HepG2 (cell line): Measurements from ENCODE around the gene USP20. TPM values are rescaled to one million over a fixed set of nuclear protein-coding genes. Genes with fewer than 3 reads are reported as not detected.
A peak's percentile ranks its signal among the peaks of the same experiment; 100 is the strongest.

Experiments
- FOXM1 ChIP-seq: sonication (generic); formaldehyde crosslinking; IDR thresholded peaks from 2 replicates; pipeline ENCODE4 v1.5.0; 2020; ENCODE audit warnings: missing genetic modification reagents
- HNRNPK ChIP-seq: fragments of 200-400 bp; formaldehyde crosslinking; IDR thresholded peaks from 2 replicates; pipeline ENCODE4 v1.6.1; 2018; ENCODE audit warnings: low read length, low read depth, moderate library complexity, mild to moderate bottlenecking; ENCODE audit not compliant: poor library complexity, severe bottlenecking
- HOXD1 ChIP-seq: sonication (generic); formaldehyde crosslinking; IDR thresholded peaks from 2 replicates; pipeline ENCODE4 v1.5.0; 2020; ENCODE audit warnings: missing genetic modification reagents
- KAT7 ChIP-seq: IDR thresholded peaks from 2 replicates; pipeline ENCODE4 v1.6.1; 2018; ENCODE audit warnings: borderline replicate concordance, missing compliant biosample characterization
- MATR3 ChIP-seq: sonication (generic); formaldehyde crosslinking; IDR thresholded peaks from 2 replicates; pipeline ENCODE4 v1.4.0; 2020; ENCODE audit warnings: missing genetic modification reagents
- RFX1 ChIP-seq: fragments of 450-650 bp; IDR thresholded peaks from 2 replicates; pipeline ENCODE4 v1.6.1; 2017
- SYNCRIP ChIP-seq: fragments of 200-400 bp; formaldehyde crosslinking; IDR thresholded peaks from 2 replicates; pipeline ENCODE4 v1.6.1; 2018; ENCODE audit warnings: mild to moderate bottlenecking, low read depth, low read length; ENCODE audit not compliant: insufficient read depth
- ZNF678 ChIP-seq: sonication (generic); formaldehyde crosslinking; IDR thresholded peaks from 2 replicates; pipeline ENCODE4 v1.4.0; 2020; ENCODE audit warnings: mild to moderate bottlenecking, missing genetic modification reagents
- ZNF775 ChIP-seq: sonication (generic); formaldehyde crosslinking; IDR thresholded peaks from 2 replicates; pipeline ENCODE4 v1.4.0; 2020; ENCODE audit warnings: missing genetic modification reagents, mild to moderate bottlenecking, moderate library complexity, borderline replicate concordance
- ZNF839 ChIP-seq: sonication (generic); formaldehyde crosslinking; IDR thresholded peaks from 2 replicates; pipeline ENCODE4 v1.4.0; 2020; ENCODE audit warnings: missing genetic modification reagents, mild to moderate bottlenecking, borderline replicate concordance
- ZNF891 ChIP-seq: sonication (generic); formaldehyde crosslinking; IDR thresholded peaks from 2 replicates; pipeline ENCODE4 v1.5.0; 2020; ENCODE audit warnings: mild to moderate bottlenecking, missing genetic modification reagents
- polyA plus RNA-seq, 8 experiments: library from polyadenylated mRNA; depleted of rRNA in 3 of 8; stranded (reverse) in 7 of 8; unstranded in 1 of 8; fragments of >200 nt; fragmentation: Illumina TruSeq in 4 of 8; extraction: Trizol in 4 of 8; gene quantifications; 2 replicates each; pipeline versions ENCODE4 v1.2.1 to v1.2.3, GENCODE V29; 2011 to 2016; ENCODE audit warnings: low read depth in 4 of 8, missing spikeins in 1 of 8, mixed read lengths in 1 of 8; ENCODE audit not compliant: insufficient read depth in 1 of 8
- total RNA-seq, 5 experiments: library from RNA; depleted of rRNA; stranded (reverse); fragments of >200 nt; fragmentation: Illumina TruSeq; extraction: Trizol; gene quantifications; 2 replicates each; pipeline ENCODE4 v1.2.3, GENCODE V29; 2016; ENCODE audit warnings: low read depth in 1 of 5
- TF ChIP-seq, protein P1 (sequence below): sonication (generic); formaldehyde crosslinking; IDR thresholded peaks from 2 replicates; pipeline ENCODE4 v1.4.0; 2020; ENCODE audit warnings: missing genetic modification reagents
- TF ChIP-seq, protein P2 (sequence below): sonication (generic); formaldehyde crosslinking; IDR thresholded peaks from 2 replicates; pipeline ENCODE4 v1.4.0; 2020; ENCODE audit warnings: mild to moderate bottlenecking, missing genetic modification reagents
- TF ChIP-seq, protein P3 (sequence below): IDR thresholded peaks from 2 replicates; pipeline ENCODE4 v1.6.1; 2016; ENCODE audit warnings: control low read depth
- TF ChIP-seq, protein P4 (sequence below): sonication (generic); formaldehyde crosslinking; IDR thresholded peaks from 2 replicates; pipeline ENCODE4 v1.5.0; 2020; ENCODE audit warnings: missing genetic modification reagents
- TF ChIP-seq, protein P5 (sequence below): sonication (generic); formaldehyde crosslinking; IDR thresholded peaks from 2 replicates; pipeline ENCODE4 v1.5.0; 2020; ENCODE audit warnings: missing genetic modification reagents
- TF ChIP-seq, protein P6 (sequence below): sonication (generic); formaldehyde crosslinking; IDR thresholded peaks from 2 replicates; pipeline ENCODE4 v1.5.1; 2020; ENCODE audit warnings: missing genetic modification reagents, mild to moderate bottlenecking, borderline replicate concordance

Gene USP20
- total and polyA plus RNA-seq, 2 of the 13 experiments (the other 11 are each of a cell fraction or from before 2014, with no cell fraction given): 4.4 to 5.9 TPM

DNA sequence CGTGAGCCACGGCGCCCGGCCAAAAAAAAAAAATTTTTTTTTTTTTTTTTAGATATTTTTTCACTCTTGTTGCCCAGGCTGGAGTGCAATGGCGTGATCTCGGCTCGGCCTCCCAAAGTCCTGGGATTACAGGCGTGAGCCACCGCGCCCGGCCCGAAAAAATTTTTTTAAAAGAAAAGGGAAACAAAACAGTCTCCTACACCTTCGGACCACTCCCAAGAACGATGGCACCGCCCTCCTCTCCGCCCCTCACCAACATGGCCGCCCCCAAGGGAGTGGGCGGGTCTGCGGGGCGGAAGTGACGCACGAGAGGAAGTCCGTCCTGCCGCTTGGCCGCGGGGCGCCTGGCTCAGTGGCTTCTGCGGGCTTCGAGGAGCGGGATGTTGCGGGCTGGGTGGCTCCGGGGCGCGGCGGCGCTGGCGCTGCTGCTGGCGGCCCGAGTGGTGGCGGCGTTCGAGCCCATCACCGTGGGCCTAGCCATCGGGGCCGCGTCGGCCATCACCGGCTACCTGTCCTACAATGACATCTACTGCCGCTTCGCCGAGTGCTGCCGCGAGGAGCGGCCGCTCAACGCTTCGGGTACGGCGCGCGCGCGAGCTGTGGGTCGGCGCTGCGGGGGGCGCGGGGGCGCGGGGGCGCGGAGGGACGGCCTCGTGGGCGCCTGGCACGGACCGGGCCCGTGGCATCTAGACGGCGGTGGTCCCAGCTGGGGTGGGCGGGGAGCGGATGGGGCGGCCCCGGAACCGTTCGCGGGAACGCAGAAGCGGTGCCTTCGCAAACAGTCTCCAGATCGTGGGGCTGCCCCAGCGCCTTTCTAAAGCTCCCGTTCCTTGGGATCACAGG lies 32.2 kb upstream of the USP20 start, which contains the start of gene TOR1B (continued):
- no peak for TF ChIP-seq ZNF775 (CRISPR knock-in tag)
- TF ChIP-seq, protein P1, sequence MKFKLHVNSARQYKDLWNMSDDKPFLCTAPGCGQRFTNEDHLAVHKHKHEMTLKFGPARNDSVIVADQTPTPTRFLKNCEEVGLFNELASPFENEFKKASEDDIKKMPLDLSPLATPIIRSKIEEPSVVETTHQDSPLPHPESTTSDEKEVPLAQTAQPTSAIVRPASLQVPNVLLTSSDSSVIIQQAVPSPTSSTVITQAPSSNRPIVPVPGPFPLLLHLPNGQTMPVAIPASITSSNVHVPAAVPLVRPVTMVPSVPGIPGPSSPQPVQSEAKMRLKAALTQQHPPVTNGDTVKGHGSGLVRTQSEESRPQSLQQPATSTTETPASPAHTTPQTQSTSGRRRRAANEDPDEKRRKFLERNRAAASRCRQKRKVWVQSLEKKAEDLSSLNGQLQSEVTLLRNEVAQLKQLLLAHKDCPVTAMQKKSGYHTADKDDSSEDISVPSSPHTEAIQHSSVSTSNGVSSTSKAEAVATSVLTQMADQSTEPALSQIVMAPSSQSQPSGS (CRISPR knock-in tag): peak; percentile 53; the same call in 1 of the 2 replicates
- TF ChIP-seq, protein P2, sequence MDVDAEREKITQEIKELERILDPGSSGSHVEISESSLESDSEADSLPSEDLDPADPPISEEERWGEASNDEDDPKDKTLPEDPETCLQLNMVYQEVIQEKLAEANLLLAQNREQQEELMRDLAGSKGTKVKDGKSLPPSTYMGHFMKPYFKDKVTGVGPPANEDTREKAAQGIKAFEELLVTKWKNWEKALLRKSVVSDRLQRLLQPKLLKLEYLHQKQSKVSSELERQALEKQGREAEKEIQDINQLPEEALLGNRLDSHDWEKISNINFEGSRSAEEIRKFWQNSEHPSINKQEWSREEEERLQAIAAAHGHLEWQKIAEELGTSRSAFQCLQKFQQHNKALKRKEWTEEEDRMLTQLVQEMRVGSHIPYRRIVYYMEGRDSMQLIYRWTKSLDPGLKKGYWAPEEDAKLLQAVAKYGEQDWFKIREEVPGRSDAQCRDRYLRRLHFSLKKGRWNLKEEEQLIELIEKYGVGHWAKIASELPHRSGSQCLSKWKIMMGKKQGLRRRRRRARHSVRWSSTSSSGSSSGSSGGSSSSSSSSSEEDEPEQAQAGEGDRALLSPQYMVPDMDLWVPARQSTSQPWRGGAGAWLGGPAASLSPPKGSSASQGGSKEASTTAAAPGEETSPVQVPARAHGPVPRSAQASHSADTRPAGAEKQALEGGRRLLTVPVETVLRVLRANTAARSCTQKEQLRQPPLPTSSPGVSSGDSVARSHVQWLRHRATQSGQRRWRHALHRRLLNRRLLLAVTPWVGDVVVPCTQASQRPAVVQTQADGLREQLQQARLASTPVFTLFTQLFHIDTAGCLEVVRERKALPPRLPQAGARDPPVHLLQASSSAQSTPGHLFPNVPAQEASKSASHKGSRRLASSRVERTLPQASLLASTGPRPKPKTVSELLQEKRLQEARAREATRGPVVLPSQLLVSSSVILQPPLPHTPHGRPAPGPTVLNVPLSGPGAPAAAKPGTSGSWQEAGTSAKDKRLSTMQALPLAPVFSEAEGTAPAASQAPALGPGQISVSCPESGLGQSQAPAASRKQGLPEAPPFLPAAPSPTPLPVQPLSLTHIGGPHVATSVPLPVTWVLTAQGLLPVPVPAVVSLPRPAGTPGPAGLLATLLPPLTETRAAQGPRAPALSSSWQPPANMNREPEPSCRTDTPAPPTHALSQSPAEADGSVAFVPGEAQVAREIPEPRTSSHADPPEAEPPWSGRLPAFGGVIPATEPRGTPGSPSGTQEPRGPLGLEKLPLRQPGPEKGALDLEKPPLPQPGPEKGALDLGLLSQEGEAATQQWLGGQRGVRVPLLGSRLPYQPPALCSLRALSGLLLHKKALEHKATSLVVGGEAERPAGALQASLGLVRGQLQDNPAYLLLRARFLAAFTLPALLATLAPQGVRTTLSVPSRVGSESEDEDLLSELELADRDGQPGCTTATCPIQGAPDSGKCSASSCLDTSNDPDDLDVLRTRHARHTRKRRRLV (CRISPR knock-in tag): no peak
- TF ChIP-seq, protein P3, sequence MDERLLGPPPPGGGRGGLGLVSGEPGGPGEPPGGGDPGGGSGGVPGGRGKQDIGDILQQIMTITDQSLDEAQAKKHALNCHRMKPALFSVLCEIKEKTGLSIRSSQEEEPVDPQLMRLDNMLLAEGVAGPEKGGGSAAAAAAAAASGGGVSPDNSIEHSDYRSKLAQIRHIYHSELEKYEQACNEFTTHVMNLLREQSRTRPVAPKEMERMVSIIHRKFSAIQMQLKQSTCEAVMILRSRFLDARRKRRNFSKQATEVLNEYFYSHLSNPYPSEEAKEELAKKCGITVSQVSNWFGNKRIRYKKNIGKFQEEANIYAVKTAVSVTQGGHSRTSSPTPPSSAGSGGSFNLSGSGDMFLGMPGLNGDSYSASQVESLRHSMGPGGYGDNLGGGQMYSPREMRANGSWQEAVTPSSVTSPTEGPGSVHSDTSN (CRISPR knock-in tag): no peak
- TF ChIP-seq RFX1: no peak
- TF ChIP-seq ZNF839 (CRISPR knock-in tag): no peak
- TF ChIP-seq ZNF891 (CRISPR knock-in tag): peak; percentile 70; the same call in 1 of the 2 replicates
- TF ChIP-seq MATR3: no peak
- TF ChIP-seq ZNF678 (CRISPR knock-in tag): no peak
- TF ChIP-seq, protein P4, sequence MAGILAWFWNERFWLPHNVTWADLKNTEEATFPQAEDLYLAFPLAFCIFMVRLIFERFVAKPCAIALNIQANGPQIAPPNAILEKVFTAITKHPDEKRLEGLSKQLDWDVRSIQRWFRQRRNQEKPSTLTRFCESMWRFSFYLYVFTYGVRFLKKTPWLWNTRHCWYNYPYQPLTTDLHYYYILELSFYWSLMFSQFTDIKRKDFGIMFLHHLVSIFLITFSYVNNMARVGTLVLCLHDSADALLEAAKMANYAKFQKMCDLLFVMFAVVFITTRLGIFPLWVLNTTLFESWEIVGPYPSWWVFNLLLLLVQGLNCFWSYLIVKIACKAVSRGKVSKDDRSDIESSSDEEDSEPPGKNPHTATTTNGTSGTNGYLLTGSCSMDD (CRISPR knock-in tag): no peak
- TF ChIP-seq, protein P5, sequence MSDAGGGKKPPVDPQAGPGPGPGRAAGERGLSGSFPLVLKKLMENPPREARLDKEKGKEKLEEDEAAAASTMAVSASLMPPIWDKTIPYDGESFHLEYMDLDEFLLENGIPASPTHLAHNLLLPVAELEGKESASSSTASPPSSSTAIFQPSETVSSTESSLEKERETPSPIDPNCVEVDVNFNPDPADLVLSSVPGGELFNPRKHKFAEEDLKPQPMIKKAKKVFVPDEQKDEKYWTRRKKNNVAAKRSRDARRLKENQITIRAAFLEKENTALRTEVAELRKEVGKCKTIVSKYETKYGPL (CRISPR knock-in tag): no peak
- no peak for TF ChIP-seq HOXD1 (CRISPR knock-in tag)
- TF ChIP-seq HNRNPK: no peak
- TF ChIP-seq SYNCRIP: no peak
- TF ChIP-seq, protein P6, sequence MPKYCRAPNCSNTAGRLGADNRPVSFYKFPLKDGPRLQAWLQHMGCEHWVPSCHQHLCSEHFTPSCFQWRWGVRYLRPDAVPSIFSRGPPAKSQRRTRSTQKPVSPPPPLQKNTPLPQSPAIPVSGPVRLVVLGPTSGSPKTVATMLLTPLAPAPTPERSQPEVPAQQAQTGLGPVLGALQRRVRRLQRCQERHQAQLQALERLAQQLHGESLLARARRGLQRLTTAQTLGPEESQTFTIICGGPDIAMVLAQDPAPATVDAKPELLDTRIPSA (CRISPR knock-in tag): no peak
- TF ChIP-seq FOXM1: no peak
- TF ChIP-seq KAT7 (CRISPR knock-in tag): peak; percentile 74; the same call in 1 of the 2 replicates
